Cardiac muscle cell (in vitro differentiated cells and primary cell): ENCODE measurements around the gene A3GALT2. TPM values are rescaled to one million over a fixed set of nuclear protein-coding genes. Genes with fewer than 3 reads are reported as not detected.

ENCODE experiments used
- DNase-seq, 2 donors: peaks; one replicate each; pipeline versions ENCODE4 v3.0.0 to v3.0.0-alpha.2; 2010 to 2017; ENCODE audit warnings: low read depth in 1 of 2, low spot score in 1 of 2
- H3K27ac ChIP-seq: fragments of 200-600 bp; sonication (generic); 2 replicates; pipeline ENCODE4 v1.5.1; 2016
- H3K27me3 ChIP-seq: fragments of 200-600 bp; sonication (generic); 2 replicates; pipeline ENCODE4 v1.6.0; 2016; ENCODE audit warnings: control low read depth
- H3K36me3 ChIP-seq: fragments of 200-600 bp; sonication (generic); 2 replicates; pipeline ENCODE4 v1.5.1; 2016; ENCODE audit warnings: control low read depth
- H3K4me1 ChIP-seq: fragments of 200-600 bp; sonication (generic); 2 replicates; pipeline ENCODE4 v1.8.1; 2017; ENCODE audit warnings: low read depth, mild to moderate bottlenecking, mixed run types
- H3K4me3 ChIP-seq: fragments of 200-600 bp; sonication (generic); 2 replicates; pipeline ENCODE4 v1.5.1; 2016; ENCODE audit warnings: mild to moderate bottlenecking
- H3K9me3 ChIP-seq: fragments of 200-600 bp; sonication (generic); 2 replicates; pipeline ENCODE4 v1.5.1; 2017; ENCODE audit warnings: low read depth, mild to moderate bottlenecking, control low read depth
- CTCF ChIP-seq: IDR thresholded peaks from 2 replicates; pipeline ENCODE4 v1.5.1; 2012; ENCODE audit warnings: low read depth, mild to moderate bottlenecking, low read length
- polyA plus RNA-seq: library from polyadenylated mRNA; unstranded; fragments of >200 nt; fragmentation: Nextera tagmentation; extraction: Ambion mirVana; gene quantifications from 2 replicates; pipeline ENCODE4 v1.2.1, GENCODE V29; 2016
- total RNA-seq: library from RNA; depleted of rRNA; stranded (reverse); fragments of >200 nt; gene quantifications from 2 replicates; pipeline ENCODE4 v1.2.3, GENCODE V29; 2016

The A3GALT2 gene
- total and polyA plus RNA-seq, 2 experiments from 2014 or later = 0.57 TPM; not detected in 1

DNA sequence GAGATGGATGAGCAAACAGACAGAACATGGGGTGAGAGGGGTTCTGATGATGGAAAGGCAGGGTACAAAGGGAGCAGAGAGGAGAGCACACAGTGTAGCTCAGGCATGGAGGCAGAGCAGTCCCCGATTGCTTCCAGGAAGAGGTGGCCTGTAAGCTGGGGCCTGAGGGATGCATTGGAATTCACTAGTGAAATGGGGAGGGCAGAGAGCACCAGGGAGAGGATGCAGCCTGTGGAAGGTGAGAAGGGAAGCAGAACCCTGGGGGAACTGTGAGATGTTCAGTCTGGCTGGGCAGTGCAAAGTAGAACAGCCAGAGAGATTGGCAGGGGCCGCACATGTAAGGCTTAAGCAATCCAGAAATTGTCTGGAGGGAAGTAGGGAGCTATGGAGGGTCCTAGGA, 52.4 kb downstream of the A3GALT2 start:
- Histone ChIP-seq H3K9me3 (no peaks in the 10 kb centered on the region), H3K4me3 (no peak overlapping the region), H3K4me1 (no peaks in the 10 kb centered on the region), H3K36me3 (peaks cover 5% of the 10 kb centered on the region), H3K27me3 (no peaks in the 10 kb centered on the region), H3K27ac (no peak overlapping the region)
- no peak for TF ChIP-seq CTCF
- DNase-seq = no peak

DNA sequence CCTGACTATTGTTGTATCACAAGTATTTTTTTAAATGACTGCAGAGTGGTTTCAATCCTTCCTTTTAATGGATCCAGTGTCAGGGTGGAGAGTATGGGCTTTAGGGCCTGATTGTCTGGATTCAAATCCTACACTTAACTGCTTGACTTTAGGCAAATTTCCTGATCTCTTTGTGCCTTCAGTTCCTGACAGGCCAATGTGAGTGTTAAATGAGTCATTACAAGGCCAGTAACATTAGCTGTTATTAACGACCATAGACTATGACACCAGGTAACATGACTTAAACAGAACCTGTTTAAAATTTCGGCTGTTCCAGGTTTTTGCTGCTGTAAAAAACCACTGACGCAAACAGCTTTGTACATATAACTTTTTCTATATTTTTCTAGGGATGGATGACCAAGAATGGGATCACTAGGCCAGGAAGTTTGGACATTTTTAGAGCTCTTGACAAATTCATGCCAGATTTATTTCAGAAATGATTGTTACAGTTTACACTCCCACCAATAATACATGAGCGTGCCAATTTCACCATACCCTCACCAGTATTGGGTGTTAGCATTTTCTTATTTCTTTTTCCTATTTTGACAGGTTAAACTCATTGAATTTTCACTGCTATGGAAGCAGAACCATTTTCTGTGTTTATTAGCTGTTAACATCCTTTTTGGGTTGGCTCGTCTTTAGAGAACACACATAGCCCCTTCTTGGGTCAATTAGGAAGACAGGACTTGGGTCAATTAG, 53.3 kb downstream of the A3GALT2 start:
- DNase-seq = no peak
- Histone ChIP-seq H3K27me3 (no peaks in the 10 kb centered on the region), H3K36me3 (peaks cover 5% of the 10 kb centered on the region), H3K27ac (no peak overlapping the region), H3K4me3 (no peak overlapping the region), H3K9me3 (no peaks in the 10 kb centered on the region), H3K4me1 (no peaks in the 10 kb centered on the region)
- TF ChIP-seq CTCF = no peak

DNA sequence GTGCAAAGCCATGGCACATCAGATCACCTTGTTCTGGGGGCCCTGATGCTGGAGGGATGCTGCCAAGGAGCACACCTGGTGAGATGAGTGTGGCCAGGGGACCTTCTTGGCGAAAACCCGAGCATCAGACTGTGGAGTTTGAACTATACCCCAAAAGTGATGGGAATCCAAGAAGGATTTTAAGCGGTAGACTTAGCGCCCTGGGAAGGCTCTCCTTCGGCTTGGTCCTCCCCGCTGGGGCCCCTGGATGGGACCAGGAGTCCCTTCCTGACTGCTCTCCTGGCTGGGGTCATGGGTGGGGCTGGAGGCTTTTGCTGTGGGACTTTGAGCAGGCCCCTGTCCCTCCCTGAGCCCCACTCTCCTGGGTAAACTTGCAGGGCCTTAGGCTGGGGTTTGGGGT, 54.1 kb downstream of the A3GALT2 start:
- H3K36me3 ChIP-seq = peaks cover 5% of the 10 kb centered on the region
- no peak overlapping the region for H3K4me3 ChIP-seq
- no peaks in the 10 kb centered on the region for H3K9me3 ChIP-seq
- no peaks in the 10 kb centered on the region for H3K27me3 ChIP-seq
- no peak for DNase-seq
- H3K4me1 ChIP-seq = no peaks in the 10 kb centered on the region
- H3K27ac ChIP-seq = no peak overlapping the region
- no peak for TF ChIP-seq CTCF

- no peak overlapping the region for H3K4me3 ChIP-seq
- peaks cover 4% of the 10 kb centered on the region for H3K4me1 ChIP-seq
- no peak overlapping the region for H3K27ac ChIP-seq
- H3K27me3 ChIP-seq = no peaks in the 10 kb centered on the region
- no peaks in the 10 kb centered on the region for H3K9me3 ChIP-seq
- H3K36me3 ChIP-seq = peaks cover 5% of the 10 kb centered on the region
- no peak for DNase-seq
- TF ChIP-seq CTCF = no peak
Observed at GRCh38 chr1:33265780-33266605, 54.9 kb downstream of the A3GALT2 start.

- DNase-seq = no peak
- H3K4me3 ChIP-seq = no peak overlapping the region
- no peaks in the 10 kb centered on the region for H3K36me3 ChIP-seq
- H3K27ac ChIP-seq = no peak overlapping the region
- H3K4me1 ChIP-seq = peaks cover 14% of the 10 kb centered on the region
- no peaks in the 10 kb centered on the region for H3K9me3 ChIP-seq
- no peak for TF ChIP-seq CTCF
- H3K27me3 ChIP-seq = no peaks in the 10 kb centered on the region
Observed at GRCh38 chr1:33263890-33264504, 56.9 kb downstream of the A3GALT2 start.
